ENCODE measurements around the gene PSME1.

The PSME1 gene

GRCh38 chr14:24130380-24130716, 5.6 kb upstream of the PSME1 start, which contains the start of gene FITM1:
TSS of gene FITM1 (plus strand) at chr14:24130659. CDS start at chr14:24131564, 905 bp downstream.
- no peak for DNase-seq (ENCODE audit: low spot score)

DNA sequence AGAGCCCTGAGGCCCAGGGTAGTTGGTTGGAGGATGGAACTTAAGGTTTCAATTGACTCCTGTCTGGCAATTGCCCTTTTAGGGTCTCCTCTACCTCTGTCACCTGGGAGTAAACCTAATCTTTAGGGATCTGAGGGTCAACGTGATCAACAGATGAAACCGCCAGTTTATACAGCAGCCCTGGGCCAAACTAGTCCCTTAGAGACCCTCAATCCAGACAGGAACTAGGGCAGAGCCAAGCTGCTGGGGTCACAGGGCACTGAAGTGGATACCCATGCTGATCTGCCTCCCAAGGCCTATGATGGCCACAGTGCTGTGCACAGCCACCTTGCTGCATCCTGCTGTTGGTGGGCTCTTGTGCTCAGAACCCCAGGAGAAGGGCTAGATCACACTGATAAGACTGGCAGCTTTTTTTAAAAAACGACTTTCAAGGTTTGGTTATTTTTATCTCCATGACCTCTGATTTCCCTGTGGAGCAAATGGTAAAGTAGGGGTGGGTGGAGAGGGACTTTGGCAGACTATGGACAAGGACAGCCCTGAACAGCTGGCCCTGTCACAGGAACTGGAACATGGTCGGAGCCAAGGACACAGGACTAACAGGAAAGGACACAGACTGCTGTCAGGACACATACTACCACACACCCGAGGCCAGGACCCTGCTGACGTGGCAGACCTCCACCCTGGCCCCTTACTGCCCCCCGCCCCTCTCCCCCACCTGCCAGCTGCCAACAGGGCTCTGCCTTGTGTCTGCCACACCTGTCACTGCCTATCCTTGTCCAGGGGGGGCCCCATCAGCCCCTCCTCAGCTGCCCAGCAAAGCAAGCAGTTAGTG, 5.1 kb upstream of the PSME1 start:
- no peak for DNase-seq (ENCODE audit: low spot score)

- DNase-seq (ENCODE audit: low spot score): no peak
These were observed 4.4 kb upstream of the PSME1 start for GRCh38 chr14:24131549-24131966.

DNA sequence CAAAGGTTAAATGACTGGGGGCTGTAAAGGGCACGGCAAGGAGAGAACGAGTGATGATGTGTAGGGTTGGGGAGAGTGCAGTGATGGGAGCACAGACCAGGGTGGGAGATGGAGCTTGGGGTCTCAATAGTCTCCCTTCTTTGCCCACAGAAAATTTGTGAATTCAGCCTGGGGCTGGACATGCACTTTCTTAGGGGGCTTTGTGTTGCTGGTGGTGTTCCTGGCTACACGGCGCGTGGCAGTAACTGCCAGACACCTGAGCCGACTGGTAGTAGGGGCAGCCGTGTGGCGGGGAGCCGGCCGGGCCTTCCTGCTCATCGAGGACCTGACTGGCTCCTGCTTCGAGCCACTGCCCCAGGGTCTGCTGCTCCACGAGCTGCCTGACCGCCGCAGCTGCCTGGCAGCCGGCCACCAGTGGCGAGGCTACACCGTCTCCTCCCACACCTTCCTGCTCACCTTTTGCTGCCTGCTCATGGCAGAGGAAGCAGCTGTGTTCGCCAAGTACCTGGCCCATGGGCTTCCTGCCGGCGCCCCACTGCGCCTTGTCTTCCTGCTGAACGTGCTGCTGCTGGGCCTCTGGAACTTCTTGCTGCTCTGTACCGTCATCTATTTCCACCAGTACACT, 3.8 kb upstream of the PSME1 start:
- DNase-seq (ENCODE audit: low spot score): no peak

- DNase-seq (ENCODE audit: low spot score): no peak
These were observed 3.0 kb upstream of the PSME1 start for GRCh38 chr14:24132976-24133375.

DNA sequence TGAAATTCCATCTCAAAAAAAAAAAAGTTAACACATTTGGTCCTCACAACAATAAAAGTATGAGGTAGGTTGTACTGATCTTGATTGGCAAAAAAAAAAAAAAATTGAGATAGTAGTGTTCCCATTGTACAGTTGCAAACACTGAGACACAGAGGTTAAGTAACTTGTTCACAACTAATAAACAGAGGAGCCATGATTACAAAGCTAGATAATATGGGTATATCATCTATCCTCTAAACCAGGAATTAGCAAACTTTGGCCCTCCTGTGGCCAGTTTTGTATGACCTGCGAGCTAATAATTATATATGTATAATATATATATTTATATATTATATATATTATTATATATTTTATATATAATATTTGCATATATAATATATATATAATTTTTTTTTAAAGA, 2.3 kb upstream of the PSME1 start:
- DNase-seq (ENCODE audit: low spot score): no peak

DNA sequence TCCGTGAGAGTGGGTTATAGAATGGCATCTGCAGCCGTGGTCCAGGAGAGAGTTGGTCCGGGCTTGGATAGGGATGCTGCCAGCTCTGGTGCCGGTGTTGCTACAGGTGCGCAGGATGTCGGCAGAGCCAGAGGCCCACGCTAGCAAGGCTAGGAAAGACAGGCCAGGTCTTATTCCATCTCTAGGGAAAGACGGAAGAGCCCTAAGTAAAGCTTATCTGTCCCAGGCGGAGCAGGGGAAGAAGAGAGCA, 485 bp upstream of the PSME1 start:
- DNase-seq (ENCODE audit: low spot score): no peak

DNA sequence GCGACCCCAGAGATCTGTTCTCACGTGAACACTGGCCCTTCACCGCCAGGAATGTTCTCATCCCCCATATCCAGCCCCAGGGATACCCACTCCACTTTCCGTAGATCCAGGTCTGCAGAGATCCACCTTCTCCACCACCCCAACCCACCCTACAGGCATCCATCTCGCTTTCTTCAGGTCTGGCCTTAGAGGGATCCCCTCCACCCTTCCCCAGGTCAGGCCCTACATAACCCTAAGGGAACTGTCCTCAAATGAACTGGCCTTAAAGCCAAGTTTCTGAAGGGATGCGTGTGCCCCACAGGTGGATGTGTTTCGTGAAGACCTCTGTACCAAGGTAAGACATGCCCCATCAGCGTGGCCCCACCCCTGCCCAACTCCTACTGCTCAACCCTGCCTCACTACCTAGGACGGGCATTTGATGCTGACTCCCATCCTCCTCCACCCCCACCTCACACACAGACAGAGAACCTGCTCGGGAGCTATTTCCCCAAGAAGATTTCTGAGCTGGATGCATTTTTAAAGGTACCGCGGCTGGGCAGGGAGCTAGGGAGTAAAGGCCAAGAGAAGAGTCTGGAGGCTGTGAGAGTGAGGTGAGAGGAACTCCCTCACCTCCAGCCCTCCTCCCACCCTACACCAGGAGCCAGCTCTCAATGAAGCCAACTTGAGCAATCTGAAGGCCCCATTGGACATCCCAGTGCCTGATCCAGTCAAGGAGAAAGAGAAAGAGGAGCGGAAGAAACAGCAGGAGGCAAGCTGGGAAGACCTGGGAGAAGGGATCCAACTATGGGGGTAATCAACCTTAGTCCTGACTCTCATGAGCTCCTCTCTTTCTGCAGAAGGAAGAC, 912 bp downstream of the PSME1 start:
- DNase-seq (ENCODE audit: low spot score): no peak

- DNase-seq (ENCODE audit: low spot score): no peak
These were observed 1.8 kb downstream of the PSME1 start for GRCh38 chr14:24137529-24138395.

DNA sequence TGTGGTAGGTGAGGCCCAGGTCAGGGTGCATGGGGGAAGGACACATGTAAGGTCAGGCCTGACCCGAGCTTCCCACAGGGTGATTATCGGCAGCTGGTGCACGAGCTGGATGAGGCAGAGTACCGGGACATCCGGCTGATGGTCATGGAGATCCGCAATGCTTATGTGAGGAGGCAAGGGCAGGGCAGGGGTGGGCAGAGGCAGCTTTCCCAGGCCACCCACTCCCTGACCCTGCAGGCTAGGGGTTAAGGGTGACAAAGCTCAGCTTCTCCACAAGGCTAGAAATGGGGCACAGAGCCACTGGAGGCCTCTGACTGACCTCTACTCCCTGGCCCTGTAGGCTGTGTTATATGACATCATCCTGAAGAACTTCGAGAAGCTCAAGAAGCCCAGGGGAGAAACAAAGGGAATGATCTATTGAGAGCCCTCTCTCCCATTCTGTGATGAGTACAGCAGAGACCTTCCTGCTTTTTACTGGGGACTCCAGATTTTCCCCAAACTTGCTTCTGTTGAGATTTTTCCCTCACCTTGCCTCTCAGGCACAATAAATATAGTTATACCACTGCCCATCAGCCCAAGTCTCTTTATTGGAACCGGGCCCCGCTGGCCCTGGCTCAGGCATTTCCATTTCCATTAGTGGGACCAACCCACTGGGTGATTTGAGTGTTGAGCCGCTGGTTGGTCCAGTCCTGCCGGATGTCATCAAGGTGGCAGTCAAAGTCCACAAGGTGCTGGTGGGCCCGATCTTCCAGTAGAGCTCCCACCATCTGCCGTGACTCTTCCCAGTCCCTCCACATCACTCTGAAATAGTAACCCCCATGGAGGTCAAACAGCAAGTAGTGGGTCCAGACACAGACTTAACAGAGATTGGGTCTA, 2.6 kb downstream of the PSME1 start:
- DNase-seq (ENCODE audit: low spot score): no peak

GRCh38 chr14:24139272-24139934, 3.4 kb downstream of the PSME1 start:
- DNase-seq (ENCODE audit: low spot score): no peak

DNA sequence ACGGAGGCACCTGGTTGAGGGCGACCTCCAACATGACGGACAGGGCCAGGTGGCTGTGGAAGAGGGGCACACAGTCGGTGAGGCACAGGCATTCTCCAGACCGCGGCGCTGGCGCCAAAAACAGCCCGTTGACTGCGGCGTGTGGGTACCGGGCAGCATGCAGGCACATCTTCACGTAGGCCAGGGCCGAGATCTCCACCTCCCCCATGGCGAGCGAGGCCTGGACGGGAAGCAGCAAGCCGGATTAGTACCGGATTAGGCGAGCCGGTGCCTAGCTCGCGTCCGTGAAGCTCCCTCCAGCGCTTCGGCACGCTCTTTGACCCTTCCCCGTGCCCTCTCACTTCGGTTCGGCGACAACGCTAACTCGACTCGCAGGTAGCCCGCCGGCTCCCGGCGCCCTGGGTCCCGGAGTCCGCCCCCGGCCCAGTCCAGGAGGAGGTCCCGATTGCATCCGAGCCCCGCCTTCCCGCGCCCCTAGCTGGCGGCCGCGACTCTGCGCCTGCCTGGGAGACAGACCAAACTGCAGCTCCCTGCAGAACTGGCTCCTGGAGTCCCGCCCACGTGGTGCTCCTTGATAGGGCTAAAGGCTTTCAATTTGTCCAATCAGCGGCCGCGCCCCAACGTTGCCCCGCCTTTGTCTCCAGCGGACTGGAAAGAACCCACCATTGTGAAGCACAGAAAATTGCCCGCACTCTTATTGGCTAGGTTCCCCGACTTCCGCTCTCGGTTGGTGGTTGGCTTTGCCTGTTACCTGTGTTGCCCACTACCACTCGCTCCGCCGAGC, 5.3 kb downstream of the PSME1 start, which contains the start of gene EMC9:
Gene EMC9, minus strand, starts transcription at position 495 of the 784 bp plus-strand sequence. Its CDS starts 287 bp downstream, at position 208.
- DNase-seq (ENCODE audit: low spot score): peak; percentile 99

GRCh38 chr14:24143511-24143910, 7.5 kb downstream of the PSME1 start:
- no peak for DNase-seq (ENCODE audit: low spot score)

DNA sequence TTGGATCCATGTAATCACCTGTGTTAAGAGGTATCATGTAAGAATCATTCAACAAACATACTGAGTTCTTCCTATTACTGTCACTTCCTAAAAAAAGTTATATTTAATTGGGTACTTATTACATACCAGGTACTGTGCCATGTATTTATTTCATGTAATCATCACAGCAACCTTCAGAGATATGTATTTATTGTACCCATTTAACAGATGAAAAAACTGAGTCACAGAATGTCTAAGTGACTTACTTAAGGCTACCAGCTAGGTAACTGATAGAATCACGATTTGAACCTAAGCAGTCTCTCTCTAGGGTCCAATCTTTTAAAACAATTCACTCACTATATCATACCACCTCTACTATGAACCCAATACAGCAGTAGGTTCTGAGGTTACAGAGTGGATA, 8.5 kb downstream of the PSME1 start:
- no peak for DNase-seq (ENCODE audit: low spot score)

DNA sequence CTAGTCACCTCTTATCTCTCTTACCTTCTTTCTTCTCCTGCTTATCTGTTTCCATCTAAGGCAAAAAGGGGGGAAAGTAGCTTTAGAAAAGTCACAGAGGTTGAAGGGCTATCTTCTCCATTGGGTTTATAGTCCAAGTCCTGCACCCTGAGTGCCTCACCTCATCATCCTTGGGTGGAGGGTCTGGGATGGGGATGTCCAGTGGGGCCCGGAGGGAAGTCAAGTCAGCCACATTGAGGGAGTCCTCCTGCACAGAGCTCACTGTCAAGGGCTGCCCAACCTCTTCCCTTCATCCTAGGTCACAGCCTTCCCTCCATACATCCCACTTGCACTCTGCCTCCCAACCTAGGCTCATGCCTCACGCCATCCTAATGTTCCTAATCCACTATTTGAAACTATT, 9.2 kb downstream of the PSME1 start:
- DNase-seq (ENCODE audit: low spot score): no peak

GRCh38 chr14:24145690-24146452, 9.9 kb downstream of the PSME1 start:
- DNase-seq (ENCODE audit: low spot score): no peak

DNA sequence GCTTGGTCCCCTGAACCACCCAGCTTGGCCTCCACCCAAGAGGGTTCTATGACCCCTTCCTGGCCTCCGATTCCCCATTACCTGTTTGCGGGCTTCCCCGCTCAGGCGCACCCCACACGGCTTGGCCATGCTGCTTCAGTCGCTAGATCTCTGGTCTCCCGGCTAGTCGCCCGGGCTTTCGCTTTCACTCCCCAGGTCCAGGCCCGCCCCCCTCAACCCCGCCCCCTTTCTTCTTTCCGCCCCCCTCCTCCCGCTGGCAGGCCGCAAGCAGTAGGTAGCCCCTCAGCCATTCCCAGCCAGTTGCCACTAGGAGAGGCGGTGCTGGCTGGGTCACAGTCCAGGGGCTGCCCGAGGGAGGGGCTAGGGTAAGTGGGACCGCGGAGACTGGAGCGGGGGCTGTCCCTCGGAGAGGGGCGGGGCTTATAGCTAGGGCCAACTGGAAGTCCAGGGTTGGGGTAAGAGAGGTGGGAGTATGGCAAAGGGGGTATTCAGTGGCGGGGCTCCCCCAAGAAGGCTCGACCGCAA, 10.5 kb downstream of the PSME1 start, which contains the start of gene PSME2:
Gene PSME2, minus strand, starts transcription at position 158 of the 525 bp plus-strand sequence. Its CDS starts 29 bp downstream, at position 129.
- peak; percentile 90 for DNase-seq (ENCODE audit: low spot score)
